GM10248 (cell line): ENCODE data around the gene SCN4B.
A peak's percentile ranks its signal among the peaks of the same experiment; 100 is the strongest.
"Not testable (repeated sequence)": the region's sequence is repeated elsewhere in the genome, so short reads cannot be mapped to it uniquely, and the experiment has no call there.

Source experiments
- CTCF ChIA-PET: fragments of 300-600 bp; sonication (Branson Sonifier 250); formaldehyde crosslinking; extraction: SDS; loops from one replicate; lab custom pipeline; 2021; ENCODE audit warnings: antibody characterized with exemption; lab: Yijun Ruan, JAX
- POLR2A ChIA-PET: fragments of 350-650 bp; sonication (Branson Sonifier 250); formaldehyde crosslinking; extraction: SDS; loops from one replicate; lab custom pipeline; 2020; ENCODE audit warnings: antibody characterized with exemption; lab: Yijun Ruan, JAX
- DNase-seq: peaks from one replicate; pipeline ENCODE4 v3.0.0; 2012; ENCODE audit errors: extremely low spot score
- TF ChIP-seq, protein P1 (sequence below): IDR thresholded peaks from 2 replicates; pipeline ENCODE4 v1.5.1; 2012; ENCODE audit warnings: mild to moderate bottlenecking, low read depth; ENCODE audit errors: extremely low read depth, missing control alignments, control extremely low read depth

Gene SCN4B

DNA sequence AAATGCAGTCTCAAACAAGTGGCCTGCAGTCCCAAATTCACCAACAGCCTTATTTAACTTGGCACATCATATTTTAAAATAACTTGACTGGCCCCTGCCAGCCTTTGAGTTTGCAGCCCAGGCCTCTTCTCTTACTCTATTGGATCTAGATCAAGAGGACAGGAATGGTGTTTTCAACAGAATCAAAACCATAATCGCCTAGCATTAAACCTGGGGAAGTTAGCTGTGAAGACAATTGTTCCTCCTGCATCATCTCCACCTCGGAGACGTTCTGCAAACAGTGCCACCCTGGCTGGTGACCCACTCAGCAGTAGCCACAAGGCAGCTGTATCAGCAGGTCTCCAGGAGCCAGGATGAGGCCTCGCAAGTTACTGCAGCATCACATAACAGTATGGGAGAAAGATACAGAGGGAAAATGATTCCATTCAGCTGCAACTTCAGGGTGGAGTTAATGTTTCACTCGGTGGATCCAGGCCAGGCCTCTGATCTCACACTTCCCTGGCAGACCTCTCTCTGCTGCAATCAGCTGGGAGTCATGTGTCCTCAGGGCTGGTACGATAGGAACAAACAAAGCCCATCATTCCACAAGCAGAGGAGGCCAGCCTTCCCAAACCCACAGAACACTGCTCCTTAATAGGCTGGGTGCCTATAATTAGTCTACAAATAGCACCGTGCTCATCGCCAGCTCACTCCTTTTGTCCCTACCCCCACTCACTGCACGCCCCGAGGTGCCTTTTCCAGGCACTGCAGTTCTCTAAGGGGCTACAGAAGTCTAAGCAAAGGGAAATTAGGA lies 42.4 kb upstream of the SCN4B start:
- TF ChIP-seq, protein P1, sequence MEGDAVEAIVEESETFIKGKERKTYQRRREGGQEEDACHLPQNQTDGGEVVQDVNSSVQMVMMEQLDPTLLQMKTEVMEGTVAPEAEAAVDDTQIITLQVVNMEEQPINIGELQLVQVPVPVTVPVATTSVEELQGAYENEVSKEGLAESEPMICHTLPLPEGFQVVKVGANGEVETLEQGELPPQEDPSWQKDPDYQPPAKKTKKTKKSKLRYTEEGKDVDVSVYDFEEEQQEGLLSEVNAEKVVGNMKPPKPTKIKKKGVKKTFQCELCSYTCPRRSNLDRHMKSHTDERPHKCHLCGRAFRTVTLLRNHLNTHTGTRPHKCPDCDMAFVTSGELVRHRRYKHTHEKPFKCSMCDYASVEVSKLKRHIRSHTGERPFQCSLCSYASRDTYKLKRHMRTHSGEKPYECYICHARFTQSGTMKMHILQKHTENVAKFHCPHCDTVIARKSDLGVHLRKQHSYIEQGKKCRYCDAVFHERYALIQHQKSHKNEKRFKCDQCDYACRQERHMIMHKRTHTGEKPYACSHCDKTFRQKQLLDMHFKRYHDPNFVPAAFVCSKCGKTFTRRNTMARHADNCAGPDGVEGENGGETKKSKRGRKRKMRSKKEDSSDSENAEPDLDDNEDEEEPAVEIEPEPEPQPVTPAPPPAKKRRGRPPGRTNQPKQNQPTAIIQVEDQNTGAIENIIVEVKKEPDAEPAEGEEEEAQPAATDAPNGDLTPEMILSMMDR: no peak
- ChIA-PET CTCF (interaction anchor here (0.7 to 1.9 kb wide), 6 partner anchors 10 to 96 kb away, joined by 3 to 7 read pairs (median 4); no protein-coding TSS in a partner anchor), POLR2A (no interaction called here)
- DNase-seq: no peak

GRCh38 chr11:118193910-118194566 lies 41.4 kb upstream of the SCN4B start:
- ChIA-PET CTCF (interaction anchor here (1.0 to 1.9 kb wide), 6 partner anchors 11 to 162 kb away, joined by 3 to 7 read pairs (median 4); no protein-coding TSS in a partner anchor), POLR2A (no interaction called here)

GRCh38 chr11:118192817-118193216 lies 40.2 kb upstream of the SCN4B start:
- CTCF ChIA-PET: interaction anchor here (1.3 to 1.5 kb wide), 2 partner anchors 9 to 164 kb away, joined by 3 to 4 read pairs; no protein-coding TSS in a partner anchor
- POLR2A ChIA-PET, DNase-seq: not testable (repeated sequence)

More at GRCh38 chr11:118193910-118194566, 41.4 kb upstream of the SCN4B start:
- DNase-seq: peak; percentile 44
- TF ChIP-seq, protein P1: no peak

DNA sequence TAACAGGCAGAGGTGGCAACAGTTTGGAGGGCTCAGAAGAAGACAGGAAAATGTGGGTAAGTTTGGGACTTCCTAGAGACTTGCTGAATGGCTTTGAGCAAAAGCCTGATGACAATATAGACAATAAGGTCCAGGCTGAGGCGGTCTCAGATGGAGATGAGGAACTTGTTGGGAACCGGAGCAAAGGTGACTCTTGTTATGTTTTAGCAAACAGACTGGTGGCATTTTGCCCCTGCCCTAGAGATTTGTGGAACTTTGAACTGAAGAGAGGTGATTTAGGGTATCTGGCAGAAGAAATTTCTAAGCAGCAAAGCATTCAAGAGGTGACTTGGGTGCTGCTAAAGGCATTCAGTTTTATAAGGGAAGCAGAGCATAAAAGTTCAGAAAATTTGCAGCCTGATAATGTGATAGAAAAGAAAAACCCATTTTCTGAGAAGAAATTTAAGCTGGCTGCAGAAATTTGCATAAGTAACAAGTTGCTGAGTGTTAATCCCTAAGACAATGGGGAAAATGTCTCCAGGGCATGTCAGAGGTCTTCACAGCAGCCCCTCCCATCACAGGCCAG lies 38.4 kb upstream of the SCN4B start:
- DNase-seq, POLR2A ChIA-PET, CTCF ChIA-PET: not testable (repeated sequence)

DNA sequence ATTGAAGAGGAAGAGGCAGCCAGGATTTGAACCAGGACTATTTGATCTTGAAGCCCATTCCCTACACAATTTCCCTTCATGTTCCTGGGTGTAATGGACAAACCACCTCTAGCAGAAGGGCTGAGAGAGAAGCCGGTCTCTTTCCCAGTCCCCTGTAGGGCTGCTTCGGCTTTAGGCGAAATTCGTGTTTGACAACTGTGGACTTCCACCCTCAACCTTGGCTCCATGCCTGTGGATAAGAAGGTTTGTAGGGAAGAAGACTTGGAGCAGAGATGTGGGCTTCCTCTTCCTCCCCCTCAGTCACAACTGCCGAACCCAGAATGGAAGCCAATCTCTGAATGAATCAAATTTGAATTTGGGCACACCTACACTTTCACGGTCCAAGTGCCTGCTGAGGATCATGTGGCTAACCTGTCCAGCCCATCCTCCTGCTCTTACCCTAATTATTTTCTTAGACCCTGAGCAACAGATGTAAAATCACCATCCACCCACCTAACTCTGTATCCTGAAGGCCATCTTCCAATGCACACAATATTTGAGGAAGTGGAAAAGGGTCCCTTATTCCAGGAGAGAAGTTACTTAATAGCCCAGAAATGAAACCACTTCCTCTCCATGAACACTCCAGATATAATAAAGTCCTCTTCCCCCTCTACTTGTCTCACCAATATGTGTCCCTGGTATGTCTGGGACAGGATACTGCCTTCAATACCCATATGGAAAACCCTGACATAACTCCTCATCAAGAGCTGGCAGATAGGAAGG lies 33.9 kb upstream of the SCN4B start:
- DNase-seq: no peak

DNA sequence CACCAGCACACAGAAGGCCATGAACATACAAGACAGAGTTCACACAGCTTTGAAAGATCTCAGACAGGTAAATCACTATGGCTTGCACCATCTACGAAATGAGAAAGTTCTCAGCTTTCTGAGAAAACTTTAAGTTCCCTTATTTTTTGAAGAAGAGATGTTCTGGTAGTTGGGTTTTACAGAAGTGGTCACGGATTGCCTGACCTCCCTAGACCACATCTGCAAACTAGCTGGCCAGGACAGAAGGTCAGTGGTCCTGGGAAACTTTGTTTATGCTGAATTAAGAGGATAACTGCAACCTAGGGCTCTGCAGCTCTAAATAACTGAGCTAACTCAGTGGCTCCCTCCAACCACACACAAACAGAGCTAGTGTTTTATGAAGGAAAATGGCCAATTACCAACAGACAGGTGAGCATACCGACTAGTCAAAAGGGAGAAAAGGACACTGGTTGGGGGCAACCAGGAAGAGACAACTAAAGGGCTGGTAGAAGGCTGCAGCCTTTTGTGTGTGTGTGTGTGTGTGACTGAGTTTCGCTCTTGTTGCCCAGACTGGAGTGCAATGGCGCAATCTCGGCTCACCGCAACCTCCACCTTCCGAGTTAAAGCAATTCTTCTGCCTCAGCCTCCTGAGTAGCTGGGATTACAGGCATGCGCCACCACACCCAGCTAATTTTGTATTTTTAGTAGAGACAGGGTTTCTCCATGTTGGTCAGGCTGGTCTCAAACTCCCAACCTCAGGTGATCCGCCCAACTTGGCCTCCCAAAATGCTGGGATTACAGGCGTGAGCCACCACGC lies 32.4 kb upstream of the SCN4B start:
- ChIA-PET CTCF (interaction anchor here (0.8 to 2.7 kb wide), 6 partner anchors 10 to 106 kb away, joined by 3 to 19 read pairs (median 4); no protein-coding TSS in a partner anchor), POLR2A (no interaction called here)
- DNase-seq: no peak
- TF ChIP-seq, protein P1: no peak

More for the DNA sequence above, 33.9 kb upstream of the SCN4B start:
- TF ChIP-seq, protein P1: no peak
- ChIA-PET CTCF (interaction anchor here (2.0 to 2.7 kb wide), 5 partner anchors 12 to 110 kb away, joined by 5 to 23 read pairs (median 15); no protein-coding TSS in a partner anchor), POLR2A (no interaction called here)

- POLR2A ChIA-PET: not testable (repeated sequence)
- CTCF ChIA-PET: interaction anchor here (1.8 to 2.7 kb wide), 2 partner anchors 10 to 13 kb away, joined by 5 to 19 read pairs; no protein-coding TSS in a partner anchor
Observed at GRCh38 chr11:118183691-118184090, 31.1 kb upstream of the SCN4B start.

More at GRCh38 chr11:118183691-118184090, 31.1 kb upstream of the SCN4B start:
- not testable (repeated sequence) for DNase-seq
